Upper lobe of right lung (tissue), 1 donor: ENCODE data around the gene DDTL. TPM values are rescaled to one million over a fixed set of nuclear protein-coding genes. Genes with fewer than 3 reads are reported as not detected.
A peak's percentile ranks its signal among the peaks of the same experiment; 100 is the strongest.
"Not testable (repeated sequence)": the region's sequence is repeated elsewhere in the genome, so short reads cannot be mapped to it uniquely, and the experiment has no call there.

Source experiments
- ATAC-seq: fragments of 200-7000 bp; cut with Tn5 transposase; one replicate; pipeline ENCODE4 v1.9.1; 2020; ENCODE audit warnings: mild to moderate bottlenecking, moderate library complexity
- DNase-seq: peaks from one replicate; pipeline ENCODE4 v3.0.0-alpha.2; 2020
- H3K27ac ChIP-seq: fragments of 200-600 bp; one replicate; pipeline ENCODE4 v1.8.0; 2022
- H3K27me3 ChIP-seq: fragments of 200-600 bp; one replicate; pipeline ENCODE4 v1.8.0; 2022; ENCODE audit warnings: mild to moderate bottlenecking
- H3K36me3 ChIP-seq: fragments of 200-600 bp; one replicate; pipeline ENCODE4 v1.8.0; 2022
- H3K4me1 ChIP-seq: fragments of 200-600 bp; one replicate; pipeline ENCODE4 v1.8.0; 2022
- H3K4me3 ChIP-seq: fragments of 200-600 bp; one replicate; pipeline ENCODE4 v1.8.0; 2022; ENCODE audit warnings: mild to moderate bottlenecking
- H3K9me3 ChIP-seq: fragments of 200-600 bp; one replicate; pipeline ENCODE4 v1.8.0; 2022
- CTCF ChIP-seq: fragments of 200-600 bp; IDR thresholded peaks from one replicate; pipeline ENCODE4 v1.8.0; 2022; ENCODE audit warnings: antibody characterized with exemption
- intact Hi-C: fragments of 100-400 bp; cut with DNase I; formaldehyde crosslinking; loops from one replicate; pipeline ENCODE4 v1.11.0; 2022
- total RNA-seq: library from RNA; stranded (reverse); fragmentation: NEBNext Ultra II Directional; extraction: Animal tissue kit (Norgen Biotek cat#: 25700); gene quantifications from one replicate; pipeline ENCODE4 v1.2.1, GENCODE V29; 2021
- donor health status: DM: no; HTN: yes; CAD: no; lungs with severe emphysema.

Gene DDTL
- total RNA-seq, 1 donor from 2014 or later = 2.5 TPM

GRCh38 chr22:23956301-23956900 is 10.3 kb upstream of the DDTL start:
- TF ChIP-seq CTCF = peak; percentile 82
- DNase-seq, H3K9me3 ChIP-seq, H3K27ac ChIP-seq, intact Hi-C loops, H3K4me1 ChIP-seq, H3K4me3 ChIP-seq, H3K36me3 ChIP-seq, H3K27me3 ChIP-seq: not testable (repeated sequence)
- peak; percentile 79 for ATAC-seq

- H3K4me3 ChIP-seq, H3K36me3 ChIP-seq, H3K4me1 ChIP-seq, intact Hi-C loops, H3K27me3 ChIP-seq, H3K9me3 ChIP-seq, DNase-seq, H3K27ac ChIP-seq: not testable (repeated sequence)
- ATAC-seq = peak; percentile 94
Observed at GRCh38 chr22:23961084-23961771, 5.5 kb upstream of the DDTL start, which contains the start of gene GSTT2B. Gene GSTT2B, minus strand, starts transcription at chr22:23961195. Its CDS starts 64 bp downstream, at chr22:23961131.

GRCh38 chr22:23966094-23966493 is 594 bp upstream of the DDTL start:
- DNase-seq, H3K4me3 ChIP-seq, H3K27me3 ChIP-seq, H3K27ac ChIP-seq, H3K4me1 ChIP-seq, H3K9me3 ChIP-seq, intact Hi-C loops: not testable (repeated sequence)
- peaks cover 19% of the 10 kb centered on the region for H3K36me3 ChIP-seq
- peak; percentile 46 for ATAC-seq

- Histone ChIP-seq H3K27me3 (no peaks in the 10 kb centered on the region), H3K9me3 (no peaks in the 10 kb centered on the region), H3K36me3 (peaks cover 28% of the 10 kb centered on the region), H3K27ac (no peak overlapping the region), H3K4me3 (no peak overlapping the region), H3K4me1 (no peaks in the 10 kb centered on the region)
- ATAC-seq (no peak), DNase-seq (peak; percentile 39)
- TF ChIP-seq CTCF = no peak
- intact Hi-C loops = no loop called here
Observed at GRCh38 chr22:23969071-23969470, 2.4 kb downstream of the DDTL start.

- Histone ChIP-seq H3K4me1 (no peaks in the 10 kb centered on the region), H3K36me3 (peaks cover 28% of the 10 kb centered on the region), H3K27ac (no peak overlapping the region), H3K27me3 (no peaks in the 10 kb centered on the region), H3K4me3 (no peak overlapping the region), H3K9me3 (no peaks in the 10 kb centered on the region)
- no peak for TF ChIP-seq CTCF
- ATAC-seq (no peak), DNase-seq (no peak)
- intact Hi-C loops = no loop called here
Observed at GRCh38 chr22:23970201-23970641, 3.5 kb downstream of the DDTL start.

GRCh38 chr22:23970816-23971486 is 4.3 kb downstream of the DDTL start:
- no peak for TF ChIP-seq CTCF
- H3K36me3 ChIP-seq = peaks cover 28% of the 10 kb centered on the region
- H3K9me3 ChIP-seq = no peaks in the 10 kb centered on the region
- no peaks in the 10 kb centered on the region for H3K27me3 ChIP-seq
- H3K27ac ChIP-seq = no peak overlapping the region
- H3K4me1 ChIP-seq = no peaks in the 10 kb centered on the region
- DNase-seq (peak; percentile 57), ATAC-seq (no peak)
- no peak overlapping the region for H3K4me3 ChIP-seq
- intact Hi-C loops = no loop called here

- H3K9me3 ChIP-seq, intact Hi-C loops, ATAC-seq, H3K27me3 ChIP-seq, H3K4me1 ChIP-seq, H3K27ac ChIP-seq, H3K4me3 ChIP-seq: not testable (repeated sequence)
- peak; percentile 16 for DNase-seq
- peaks cover 28% of the 10 kb centered on the region for H3K36me3 ChIP-seq
Observed at GRCh38 chr22:23971927-23972326, 5.2 kb downstream of the DDTL start.

GRCh38 chr22:23974345-23974744 is 7.7 kb downstream of the DDTL start, which contains the start of gene DDT:
Gene DDT, minus strand, starts transcription at chr22:23974441. Its CDS starts 27 bp downstream, at chr22:23974414.
- H3K27me3 ChIP-seq, intact Hi-C loops, H3K4me1 ChIP-seq, H3K4me3 ChIP-seq, DNase-seq, H3K27ac ChIP-seq, H3K9me3 ChIP-seq: not testable (repeated sequence)
- ATAC-seq = peak; percentile 98
- peaks cover 25% of the 10 kb centered on the region for H3K36me3 ChIP-seq

- ATAC-seq = peak; percentile 54
Observed at GRCh38 chr22:23974836-23975352, 8.2 kb downstream of the DDTL start.

GRCh38 chr22:23977304-23977703 is 10.6 kb downstream of the DDTL start:
- intact Hi-C loops, H3K27me3 ChIP-seq, H3K4me1 ChIP-seq, ATAC-seq, H3K4me3 ChIP-seq, H3K27ac ChIP-seq, H3K36me3 ChIP-seq, H3K9me3 ChIP-seq: not testable (repeated sequence)
- peak; percentile 62 for DNase-seq

More at GRCh38 chr22:23974836-23975352, 8.2 kb downstream of the DDTL start:
- intact Hi-C loops, H3K4me1 ChIP-seq, H3K27ac ChIP-seq, H3K27me3 ChIP-seq, H3K9me3 ChIP-seq, H3K4me3 ChIP-seq: not testable (repeated sequence)
- peaks cover 21% of the 10 kb centered on the region for H3K36me3 ChIP-seq
- peak; percentile 72 for DNase-seq
